SU-DHL-6 (cell line): ENCODE results near the gene CDK14.

ENCODE experiments used
- H2AFZ ChIP-seq: fragments of 200-600 bp; sonication (generic); 2 replicates; pipeline ENCODE4 v1.6.1; 2014; ENCODE audit warnings: low read depth, mild to moderate bottlenecking, moderate library complexity, mixed read lengths, antibody characterized with exemption, low read length; ENCODE audit not compliant: severe bottlenecking
- H3F3A ChIP-seq: fragments of 200-600 bp; shearing (Covaris generic); 2 replicates; pipeline ENCODE4 v1.6.0; 2016; ENCODE audit warnings: antibody characterized with exemption, mild to moderate bottlenecking; ENCODE audit not compliant: insufficient read depth
- H3K27ac ChIP-seq: fragments of 200-600 bp; sonication (generic); 2 replicates; pipeline ENCODE4 v1.5.1; 2016; ENCODE audit warnings: low read depth, mild to moderate bottlenecking, low read length, moderate library complexity, mixed read lengths
- H3K27me3 ChIP-seq: fragments of 200-600 bp; sonication (generic), shearing (Covaris generic); 2 replicates; pipeline ENCODE4 v1.6.0; 2014; ENCODE audit warnings: mild to moderate bottlenecking, low read length
- H3K36me3 ChIP-seq: fragments of 200-600 bp; sonication (generic); 2 replicates; pipeline ENCODE4 v1.6.1; 2014; ENCODE audit warnings: mild to moderate bottlenecking, low read length, mixed read lengths
- H3K4me2 ChIP-seq: fragments of 300-600, 200-600 bp; shearing (Covaris generic), sonication (generic); 2 replicates; pipeline ENCODE4 v1.6.0; 2014; ENCODE audit warnings: low read length, low read depth, mild to moderate bottlenecking; ENCODE audit not compliant: poor library complexity, severe bottlenecking
- H3K4me3 ChIP-seq: fragments of 200-600 bp; sonication (generic); 2 replicates; pipeline ENCODE4 v1.5.1; 2014; ENCODE audit warnings: antibody characterized with exemption, low read length, mild to moderate bottlenecking, mixed read lengths; ENCODE audit not compliant: insufficient read depth, poor library complexity, severe bottlenecking
- H3K79me2 ChIP-seq: fragments of 200-600 bp; sonication (generic); 2 replicates; pipeline ENCODE4 v1.6.1; 2014; ENCODE audit warnings: mild to moderate bottlenecking, low read length, moderate library complexity; ENCODE audit not compliant: insufficient read depth
- H3K9ac ChIP-seq: fragments of 200-600 bp; sonication (generic); 2 replicates; pipeline ENCODE4 v1.7.0; 2014; ENCODE audit warnings: mild to moderate bottlenecking, low read length
- H3K9me2 ChIP-seq: fragments of 200-600 bp; sonication (generic); replicated peaks from 2 replicates; pipeline ENCODE4 v1.6.1; 2014; ENCODE audit warnings: low read length; ENCODE audit not compliant: insufficient read depth
- H3K9me3 ChIP-seq: fragments of 200-600 bp; sonication (generic); 2 replicates; pipeline ENCODE4 v1.6.1; 2014; ENCODE audit warnings: low read length, mixed read lengths; ENCODE audit not compliant: insufficient read depth
- H4K20me1 ChIP-seq: fragments of 200-600 bp; sonication (generic); 2 replicates; pipeline ENCODE4 v1.6.1; 2014; ENCODE audit warnings: low read depth, mild to moderate bottlenecking, antibody characterized with exemption, low read length, moderate library complexity, mixed read lengths
- EZH2phosphoT487 ChIP-seq: fragments of 200-600 bp; sonication (generic), shearing (Covaris generic); conservative IDR thresholded peaks from 2 replicates; pipeline ENCODE4 v1.6.1; 2018; ENCODE audit warnings: mild to moderate bottlenecking, antibody characterized with exemption, low read length, moderate library complexity, mixed read lengths
- TF ChIP-seq, protein P1 (sequence below): fragments of 200-600 bp; sonication (generic); IDR thresholded peaks from one replicate; pipeline ENCODE4 v1.5.1; 2017; ENCODE audit warnings: antibody characterized with exemption, mild to moderate bottlenecking, low read length, moderate library complexity; ENCODE audit not compliant: insufficient read depth, poor library complexity, severe bottlenecking

CDK14 gene

DNA sequence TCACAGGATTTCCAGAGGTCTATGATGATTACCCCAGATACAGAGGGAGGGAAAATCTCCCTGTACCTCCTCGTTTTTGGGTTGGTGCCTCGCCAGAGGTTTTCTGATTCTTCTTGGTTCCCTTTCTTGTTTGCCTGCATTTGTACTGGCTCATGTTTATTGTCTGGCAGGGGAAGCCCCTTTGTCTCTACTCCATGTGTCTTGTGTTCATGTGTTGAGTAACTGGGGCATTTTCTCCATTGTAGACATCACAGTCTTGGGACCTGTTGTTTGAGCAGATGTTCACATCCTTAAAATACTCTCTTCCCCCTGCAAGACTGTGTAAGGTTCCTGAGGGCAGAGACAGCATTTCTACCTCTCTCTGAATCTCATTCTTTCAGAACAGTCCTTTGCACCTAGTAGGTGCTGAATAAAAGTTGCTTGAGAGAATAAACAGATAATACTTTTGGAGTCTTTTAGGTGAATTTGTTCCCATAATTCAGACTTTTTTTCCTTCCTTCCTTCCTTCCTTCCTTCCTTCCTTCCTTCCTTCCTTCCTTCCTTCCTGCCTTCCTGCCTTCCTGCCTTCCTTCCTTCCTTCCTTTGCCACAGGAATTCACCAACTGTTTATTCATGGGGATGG is 25.1 kb downstream of the CDK14 start:
- Histone ChIP-seq H3K9me3 (no peaks in the 10 kb centered on the region), H3K27ac (no peak overlapping the region), H3K4me2 (no peak overlapping the region), H3K79me2 (no peaks in the 10 kb centered on the region), H3K9me2 (no peaks in the 10 kb centered on the region), H4K20me1 (no peaks in the 10 kb centered on the region), H3F3A (no peaks in the 10 kb centered on the region), H3K9ac (no peak overlapping the region), H3K4me3 (no peak overlapping the region), H2AFZ (no peak overlapping the region), H3K27me3 (no peaks in the 10 kb centered on the region), H3K36me3 (no peaks in the 10 kb centered on the region)
- TF ChIP-seq EZH2phosphoT487 = no peak
- TF ChIP-seq, protein P1, sequence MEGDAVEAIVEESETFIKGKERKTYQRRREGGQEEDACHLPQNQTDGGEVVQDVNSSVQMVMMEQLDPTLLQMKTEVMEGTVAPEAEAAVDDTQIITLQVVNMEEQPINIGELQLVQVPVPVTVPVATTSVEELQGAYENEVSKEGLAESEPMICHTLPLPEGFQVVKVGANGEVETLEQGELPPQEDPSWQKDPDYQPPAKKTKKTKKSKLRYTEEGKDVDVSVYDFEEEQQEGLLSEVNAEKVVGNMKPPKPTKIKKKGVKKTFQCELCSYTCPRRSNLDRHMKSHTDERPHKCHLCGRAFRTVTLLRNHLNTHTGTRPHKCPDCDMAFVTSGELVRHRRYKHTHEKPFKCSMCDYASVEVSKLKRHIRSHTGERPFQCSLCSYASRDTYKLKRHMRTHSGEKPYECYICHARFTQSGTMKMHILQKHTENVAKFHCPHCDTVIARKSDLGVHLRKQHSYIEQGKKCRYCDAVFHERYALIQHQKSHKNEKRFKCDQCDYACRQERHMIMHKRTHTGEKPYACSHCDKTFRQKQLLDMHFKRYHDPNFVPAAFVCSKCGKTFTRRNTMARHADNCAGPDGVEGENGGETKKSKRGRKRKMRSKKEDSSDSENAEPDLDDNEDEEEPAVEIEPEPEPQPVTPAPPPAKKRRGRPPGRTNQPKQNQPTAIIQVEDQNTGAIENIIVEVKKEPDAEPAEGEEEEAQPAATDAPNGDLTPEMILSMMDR = no peak

GRCh38 chr7:90621747-90622140 is 25.6 kb downstream of the CDK14 start:
- no peaks in the 10 kb centered on the region for H3K9me2 ChIP-seq

DNA sequence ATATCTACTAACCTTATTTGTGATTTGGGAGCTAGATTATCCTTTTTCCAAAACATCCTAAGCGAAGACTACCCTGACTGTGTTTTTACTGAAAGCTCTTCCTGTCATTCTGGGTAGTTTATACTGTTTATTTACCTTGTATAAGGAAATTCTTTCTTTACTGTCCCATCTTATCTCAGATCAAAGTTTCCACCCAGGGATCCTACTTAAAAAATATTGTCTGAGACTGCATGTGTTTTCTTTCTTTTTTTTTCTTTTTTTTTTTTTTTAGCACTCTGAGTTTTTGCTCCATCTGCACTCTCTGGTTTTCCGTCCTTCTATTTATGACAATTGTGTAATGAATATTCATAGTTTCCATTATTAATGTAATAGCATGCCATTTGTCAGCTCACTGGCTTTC is 26.5 kb downstream of the CDK14 start:
- TF ChIP-seq EZH2phosphoT487 = no peak
- TF ChIP-seq, protein P1 = no peak
- H4K20me1 ChIP-seq = no peaks in the 10 kb centered on the region
- H3K36me3 ChIP-seq = no peaks in the 10 kb centered on the region
- no peak overlapping the region for H3K27ac ChIP-seq
- no peaks in the 10 kb centered on the region for H3K9me2 ChIP-seq
- H2AFZ ChIP-seq = no peak overlapping the region
- no peaks in the 10 kb centered on the region for H3K27me3 ChIP-seq
- no peak overlapping the region for H3K4me2 ChIP-seq
- H3K79me2 ChIP-seq = no peaks in the 10 kb centered on the region
- H3K4me3 ChIP-seq = no peak overlapping the region
- H3K9me3 ChIP-seq = no peaks in the 10 kb centered on the region
- H3F3A ChIP-seq = no peaks in the 10 kb centered on the region
- no peak overlapping the region for H3K9ac ChIP-seq

More at GRCh38 chr7:90621747-90622140, 25.6 kb downstream of the CDK14 start:
- Histone ChIP-seq H3F3A (no peaks in the 10 kb centered on the region), H3K4me3 (no peak overlapping the region), H4K20me1 (no peaks in the 10 kb centered on the region), H3K9me3 (no peaks in the 10 kb centered on the region), H3K27ac (no peak overlapping the region), H3K9ac (no peak overlapping the region), H3K36me3 (no peaks in the 10 kb centered on the region), H3K27me3 (no peaks in the 10 kb centered on the region), H3K79me2 (no peaks in the 10 kb centered on the region), H2AFZ (no peak overlapping the region), H3K4me2 (no peak overlapping the region)
- TF ChIP-seq EZH2phosphoT487 = no peak
- TF ChIP-seq, protein P1 = no peak
